GM23248 (cell line): ENCODE measurements around the gene MACROD2. TPM values are rescaled to one million over a fixed set of nuclear protein-coding genes. Genes with fewer than 3 reads are reported as not detected.

Experiments
- DNase-seq: peaks from one replicate; pipeline ENCODE4 v3.0.0-alpha.2; 2015
- H2AFZ ChIP-seq: fragments of 200-600 bp; sonication (generic); 2 replicates; pipeline ENCODE4 v1.6.1; 2016; ENCODE audit warnings: antibody characterized with exemption
- H3F3A ChIP-seq: fragments of 200-600 bp; sonication (generic); 2 replicates; pipeline ENCODE4 v1.6.1; 2016; ENCODE audit warnings: mild to moderate bottlenecking, antibody characterized with exemption, mixed run types; ENCODE audit not compliant: insufficient read depth
- H3K27ac ChIP-seq: fragments of 200-600 bp; sonication (generic); 2 replicates; pipeline ENCODE4 v1.5.1; 2016; ENCODE audit warnings: mild to moderate bottlenecking
- H3K27me3 ChIP-seq: fragments of 200-600 bp; sonication (generic); replicated peaks from 2 replicates; pipeline ENCODE4 v1.6.1; 2016; ENCODE audit warnings: mild to moderate bottlenecking; ENCODE audit not compliant: insufficient read depth
- H3K36me3 ChIP-seq: fragments of 200-600 bp; sonication (generic); 2 replicates; pipeline ENCODE4 v1.6.1; 2016; ENCODE audit warnings: low read depth, mild to moderate bottlenecking
- H3K4me1 ChIP-seq: fragments of 200-600 bp; sonication (generic); 2 replicates; pipeline ENCODE4 v1.6.1; 2016; ENCODE audit warnings: mild to moderate bottlenecking; ENCODE audit not compliant: insufficient read depth
- H3K4me2 ChIP-seq: fragments of 200-600 bp; sonication (generic); one replicate; pipeline ENCODE4 v1.6.1; 2016; ENCODE audit warnings: mild to moderate bottlenecking; ENCODE audit not compliant: unreplicated experiment
- H3K4me3 ChIP-seq: fragments of 200-600 bp; sonication (generic); 2 replicates; pipeline ENCODE4 v1.5.1; 2016; ENCODE audit warnings: mild to moderate bottlenecking
- H3K79me2 ChIP-seq: fragments of 200-600 bp; sonication (generic); 2 replicates; pipeline ENCODE4 v1.6.1; 2016; ENCODE audit warnings: mild to moderate bottlenecking; ENCODE audit not compliant: insufficient read depth
- H3K9ac ChIP-seq: fragments of 200-600 bp; sonication (generic); 2 replicates; pipeline ENCODE4 v1.6.1; 2016; ENCODE audit warnings: mild to moderate bottlenecking
- H3K9me2 ChIP-seq: fragments of 200-600 bp; sonication (generic); 2 replicates; pipeline ENCODE4 v1.6.1; 2016; ENCODE audit warnings: mixed run types, mild to moderate bottlenecking, moderate library complexity; ENCODE audit not compliant: insufficient read depth
- H3K9me3 ChIP-seq: fragments of 200-600 bp; sonication (generic); one replicate; pipeline ENCODE4 v1.6.1; 2017; ENCODE audit warnings: low read depth
- H4K20me1 ChIP-seq: fragments of 200-600 bp; sonication (generic); 2 replicates; pipeline ENCODE4 v1.6.0; 2016; ENCODE audit not compliant: insufficient read depth
- EZH2 ChIP-seq: fragments of 200-600 bp; sonication (generic); IDR thresholded peaks from 2 replicates; pipeline ENCODE4 v1.6.1; 2018; ENCODE audit warnings: antibody characterized with exemption, mild to moderate bottlenecking; ENCODE audit not compliant: insufficient read depth, poor library complexity, severe bottlenecking
- EZH2phosphoT487 ChIP-seq: fragments of 200-600 bp; sonication (generic); IDR thresholded peaks from 2 replicates; pipeline ENCODE4 v1.6.1; 2018; ENCODE audit warnings: antibody characterized with exemption, moderate library complexity, mild to moderate bottlenecking, low read depth; ENCODE audit not compliant: insufficient read depth
- WGBS, 2 experiments: methylation state at CpG; one replicate each; pipeline ENCODE4 v1.1.6; 2015 to 2017; ENCODE audit warnings: low lambda C conversion rate in 2 of 2, low coverage in 1 of 2; ENCODE audit errors: missing lambda C conversion rate in 2 of 2; 5-methylcytosine and 5-hydroxymethylcytosine counted together
- in situ Hi-C: fragments of 300-500 bp; cut with MboI; formaldehyde crosslinking; loops from 2 replicates; pipeline ENCODE4 v1.15.0; 2020
- polyA plus RNA-seq: library from polyadenylated mRNA; unstranded; fragments of >200 nt; fragmentation: Nextera tagmentation; extraction: Ambion mirVana; gene quantifications from 2 replicates; pipeline ENCODE4 v1.2.1, GENCODE V29; 2016
- total RNA-seq: library from RNA; depleted of rRNA; stranded (reverse); fragments of >200 nt; shearing (Covaris generic); gene quantifications from 2 replicates; pipeline ENCODE4 v1.2.3, GENCODE V29; 2014

The MACROD2 gene
- total and polyA plus RNA-seq, 2 experiments from 2014 or later = 1.1 to 3.1 TPM

DNA sequence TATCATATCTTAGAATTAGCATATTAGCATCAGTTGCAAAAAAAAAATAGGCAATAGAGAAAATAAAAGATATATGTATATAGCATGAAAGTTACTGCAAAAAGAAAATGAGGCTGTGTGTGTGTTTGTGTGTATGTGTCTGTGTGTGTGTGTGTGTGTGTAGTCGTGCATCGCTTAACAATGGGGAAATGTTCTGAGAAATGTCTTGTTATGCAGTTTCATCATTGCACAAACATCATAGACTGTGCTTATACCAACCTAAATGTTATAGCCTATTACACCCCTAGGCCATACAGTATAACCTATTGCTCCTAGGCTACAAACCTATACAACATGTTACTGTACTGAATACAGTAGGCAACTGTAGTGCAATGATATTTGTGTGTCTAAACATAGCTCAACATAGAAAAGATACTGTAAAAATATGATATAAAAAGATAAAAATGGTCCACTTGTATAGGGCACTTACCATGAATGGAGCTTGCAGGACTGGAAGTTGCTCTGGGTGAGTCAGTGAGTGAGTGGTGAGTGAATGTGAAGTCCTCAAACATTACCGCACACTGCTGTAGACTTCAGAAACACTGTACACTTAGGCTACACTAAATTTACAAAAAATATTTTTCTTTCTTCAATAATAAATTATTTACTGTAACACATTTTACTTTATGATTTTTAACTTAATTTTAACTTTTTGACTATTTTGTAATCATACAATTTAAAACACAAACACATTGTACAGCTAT lies 1772.9 kb downstream of the MACROD2 start:
- DNase-seq = no peak
- Histone ChIP-seq H3F3A (no peaks in the 10 kb centered on the region), H4K20me1 (no peaks in the 10 kb centered on the region), H3K36me3 (no peaks in the 10 kb centered on the region), H3K4me2 (no peak overlapping the region), H3K4me1 (no peaks in the 10 kb centered on the region; the same call in 1 of the 2 replicates), H3K9me3 (no peaks in the 10 kb centered on the region), H3K27me3 (no peaks in the 10 kb centered on the region), H3K79me2 (no peaks in the 10 kb centered on the region), H2AFZ (no peak overlapping the region), H3K9ac (no peak overlapping the region), H3K4me3 (no peak overlapping the region), H3K9me2 (no peaks in the 10 kb centered on the region), H3K27ac (no peak overlapping the region)
- in situ Hi-C loops = no loop called here
- TF ChIP-seq EZH2phosphoT487 = no peak
- TF ChIP-seq EZH2 = no peak
- WGBS, 2 experiments = 85 to 88% methylated on average over 3 of the region's 3 CpGs

DNA sequence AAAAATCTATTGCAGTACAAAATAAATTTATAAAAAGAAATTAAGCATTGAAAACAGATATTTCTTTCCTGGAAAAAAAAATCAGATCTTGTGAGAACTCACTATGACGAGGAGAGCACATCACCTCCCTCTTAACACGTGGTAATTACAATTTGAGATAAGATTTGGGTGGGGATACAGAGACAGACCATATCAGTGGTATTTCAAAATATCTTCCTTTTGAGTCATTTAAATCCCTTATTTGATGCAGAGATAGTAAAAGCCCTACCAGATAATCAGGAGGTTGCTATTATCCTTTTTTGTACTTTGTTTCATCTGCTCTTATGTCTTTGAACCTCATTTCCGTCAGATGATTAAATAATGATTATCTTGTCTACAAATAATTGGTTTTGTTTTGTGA lies 1777.5 kb downstream of the MACROD2 start:
- no peak for DNase-seq
- Histone ChIP-seq H3K9me2 (no peaks in the 10 kb centered on the region), H3K4me1 (no peaks in the 10 kb centered on the region), H2AFZ (no peak overlapping the region), H3K9me3 (no peaks in the 10 kb centered on the region), H3F3A (no peaks in the 10 kb centered on the region), H4K20me1 (no peaks in the 10 kb centered on the region), H3K9ac (no peak overlapping the region), H3K27me3 (no peaks in the 10 kb centered on the region), H3K4me3 (no peak overlapping the region), H3K27ac (no peak overlapping the region), H3K36me3 (no peaks in the 10 kb centered on the region), H3K79me2 (no peaks in the 10 kb centered on the region), H3K4me2 (no peak overlapping the region)
- 31 to 41% methylated on average over 3 of the region's 3 CpGs for WGBS, 2 experiments
- TF ChIP-seq EZH2 (no peak), EZH2phosphoT487 (no peak)
- in situ Hi-C loops = no loop called here

DNA sequence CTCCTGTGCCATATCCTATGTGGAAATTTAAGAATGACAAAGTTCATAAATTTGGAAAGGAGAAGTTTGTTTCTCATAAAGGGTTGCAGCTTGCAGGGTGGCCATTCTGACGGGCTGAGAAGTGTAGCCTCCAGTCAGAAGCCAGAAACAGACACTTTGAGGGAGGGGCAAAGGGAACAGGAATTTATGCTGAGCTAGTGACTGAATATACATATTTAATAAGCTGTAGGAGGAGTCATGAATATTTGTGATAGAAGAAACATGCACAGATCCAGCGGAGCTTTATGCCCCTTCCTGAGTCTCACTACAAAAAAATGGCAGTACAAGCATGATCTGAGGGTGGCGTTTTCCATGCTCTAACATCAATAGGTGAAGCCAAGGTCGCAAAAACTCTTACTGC lies 1779.6 kb downstream of the MACROD2 start:
- no peaks in the 10 kb centered on the region for H3K9me3 ChIP-seq
- no peak overlapping the region for H3K4me3 ChIP-seq
- H4K20me1 ChIP-seq = no peaks in the 10 kb centered on the region
- no peak for DNase-seq
- H3F3A ChIP-seq = no peaks in the 10 kb centered on the region
- H3K36me3 ChIP-seq = no peaks in the 10 kb centered on the region
- no peaks in the 10 kb centered on the region for H3K4me1 ChIP-seq
- TF ChIP-seq EZH2 (no peak), EZH2phosphoT487 (no peak)
- no peaks in the 10 kb centered on the region for H3K79me2 ChIP-seq
- no peaks in the 10 kb centered on the region for H3K9me2 ChIP-seq
- in situ Hi-C loops = no loop called here
- WGBS, 2 experiments = 45 to 48% methylated on average over 4 of the region's 4 CpGs
- H3K4me2 ChIP-seq = no peak overlapping the region
- no peak overlapping the region for H3K27ac ChIP-seq
- H3K9ac ChIP-seq = no peak overlapping the region
- no peaks in the 10 kb centered on the region for H3K27me3 ChIP-seq
- H2AFZ ChIP-seq = no peak overlapping the region

DNA sequence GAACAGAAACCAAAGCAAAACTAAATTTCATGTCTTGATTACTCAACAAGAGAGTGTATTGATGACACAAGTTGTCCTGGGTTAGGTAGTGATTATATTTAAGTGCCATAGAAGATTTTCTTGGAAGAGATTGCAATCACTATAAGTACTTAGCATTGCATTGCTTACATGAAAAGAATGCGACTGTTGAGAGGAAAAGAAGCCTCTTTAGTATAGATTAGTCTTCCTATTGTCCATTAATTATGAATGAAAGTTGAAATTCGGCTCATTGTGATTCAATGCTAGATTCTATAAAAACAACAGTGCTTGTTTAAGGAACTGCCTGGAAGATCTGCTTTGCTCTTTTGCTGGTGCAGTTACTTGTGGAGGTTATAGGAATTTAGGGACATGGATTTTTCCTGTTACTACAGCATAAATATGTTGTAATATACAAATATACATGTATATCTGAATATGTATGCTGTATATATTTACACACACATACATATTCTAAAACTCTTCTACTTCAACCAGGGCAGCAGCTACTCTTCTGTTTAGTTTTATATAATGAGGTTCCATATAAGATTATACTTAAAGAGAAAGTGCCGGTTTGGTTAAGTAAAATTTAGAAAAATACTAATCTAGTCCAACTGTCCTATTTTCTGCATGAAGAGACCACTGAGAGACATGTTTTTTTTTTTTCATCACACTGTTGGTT lies 1781.6 kb downstream of the MACROD2 start:
- TF ChIP-seq EZH2phosphoT487 = no peak
- no peak for TF ChIP-seq EZH2
- H3K4me1 ChIP-seq = no peaks in the 10 kb centered on the region
- no peaks in the 10 kb centered on the region for H3K27me3 ChIP-seq
- no peak overlapping the region for H2AFZ ChIP-seq
- no peaks in the 10 kb centered on the region for H3K9me3 ChIP-seq
- no peak overlapping the region for H3K9ac ChIP-seq
- no peaks in the 10 kb centered on the region for H4K20me1 ChIP-seq
- H3K9me2 ChIP-seq = no peaks in the 10 kb centered on the region
- H3K4me3 ChIP-seq = no peak overlapping the region
- no peaks in the 10 kb centered on the region for H3K79me2 ChIP-seq
- H3K27ac ChIP-seq = no peak overlapping the region
- H3K36me3 ChIP-seq = no peaks in the 10 kb centered on the region
- no peaks in the 10 kb centered on the region for H3F3A ChIP-seq
- WGBS, 2 experiments = 54 to 58% methylated on average over 3 of the region's 3 CpGs
- no peak overlapping the region for H3K4me2 ChIP-seq
- in situ Hi-C loops = no loop called here
- DNase-seq = no peak
